HG03108 (cell line): ENCODE measurements around the gene ENTREP1.
"Not testable (repeated sequence)": the region's sequence is repeated elsewhere in the genome, so short reads cannot be mapped to it uniquely, and the experiment has no call there.

ENCODE experiments used
- ATAC-seq: cut with Tn5 transposase; IDR thresholded peaks from one replicate; pipeline ENCODE4 v1.9.1; 2021; ENCODE audit warnings: moderate library complexity; ENCODE audit not compliant: unreplicated experiment

Gene ENTREP1, protein sequence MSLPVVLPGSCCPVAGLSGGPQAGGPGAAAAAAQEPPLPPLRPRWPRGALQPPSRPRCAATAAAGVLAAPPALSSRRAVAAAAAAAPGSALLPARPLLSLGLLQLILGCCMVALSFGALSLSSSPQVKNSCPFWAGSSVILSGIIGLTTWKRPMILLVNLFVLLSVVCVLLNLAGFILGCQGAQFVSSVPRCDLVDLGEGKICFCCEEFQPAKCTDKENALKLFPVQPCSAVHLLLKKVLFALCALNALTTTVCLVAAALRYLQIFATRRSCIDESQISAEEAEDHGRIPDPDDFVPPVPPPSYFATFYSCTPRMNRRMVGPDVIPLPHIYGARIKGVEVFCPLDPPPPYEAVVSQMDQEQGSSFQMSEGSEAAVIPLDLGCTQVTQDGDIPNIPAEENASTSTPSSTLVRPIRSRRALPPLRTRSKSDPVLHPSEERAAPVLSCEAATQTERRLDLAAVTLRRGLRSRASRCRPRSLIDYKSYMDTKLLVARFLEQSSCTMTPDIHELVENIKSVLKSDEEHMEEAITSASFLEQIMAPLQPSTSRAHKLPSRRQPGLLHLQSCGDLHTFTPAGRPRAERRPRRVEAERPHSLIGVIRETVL

DNA sequence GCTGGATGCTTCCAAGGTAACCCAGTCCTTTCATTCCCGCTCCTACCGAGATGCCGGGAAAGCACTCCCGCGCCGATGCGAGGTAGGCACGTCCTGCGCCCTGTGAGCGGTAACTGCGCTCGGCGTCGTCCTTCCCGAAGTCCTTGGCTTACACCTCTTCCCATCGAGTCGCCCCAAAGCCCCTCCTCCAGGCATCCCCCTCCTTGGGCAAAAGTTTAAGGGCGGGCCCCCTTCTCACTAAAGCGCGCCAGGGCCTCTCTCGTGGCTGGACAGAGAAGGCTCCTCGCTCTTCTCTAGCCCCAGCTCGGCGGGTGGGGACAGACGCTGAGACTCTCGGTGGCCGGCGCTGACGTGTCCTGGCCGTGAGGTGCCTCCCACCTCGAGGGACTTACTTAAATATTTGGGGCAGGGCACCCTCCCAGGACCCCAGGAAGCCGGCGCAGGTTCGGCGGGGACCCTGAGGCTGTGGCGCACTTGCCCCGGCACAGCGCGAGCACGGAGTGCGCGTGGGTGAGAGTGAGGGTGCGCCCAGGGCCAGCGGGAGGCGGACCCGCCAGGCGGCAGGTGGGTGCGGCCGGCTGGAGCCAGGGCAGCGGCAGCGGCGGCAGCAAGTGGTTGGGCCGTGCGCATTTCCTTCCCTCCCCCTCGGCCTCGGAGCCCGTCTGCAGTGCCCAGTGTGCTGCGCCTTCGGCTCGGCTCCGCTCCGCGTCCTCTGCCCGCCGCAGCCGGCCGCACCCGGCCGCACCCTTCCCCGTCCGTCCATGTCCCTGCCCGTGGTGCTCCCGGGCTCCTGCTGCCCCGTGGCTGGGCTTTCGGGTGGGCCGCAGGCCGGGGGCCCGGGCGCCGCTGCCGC, at the start of gene ENTREP1:
ENTREP1 (plus strand) TSS at position 667 of the 853 bp plus-strand sequence; CDS start at position 762, 95 bp downstream.
- peak; percentile 65 for ATAC-seq

DNA sequence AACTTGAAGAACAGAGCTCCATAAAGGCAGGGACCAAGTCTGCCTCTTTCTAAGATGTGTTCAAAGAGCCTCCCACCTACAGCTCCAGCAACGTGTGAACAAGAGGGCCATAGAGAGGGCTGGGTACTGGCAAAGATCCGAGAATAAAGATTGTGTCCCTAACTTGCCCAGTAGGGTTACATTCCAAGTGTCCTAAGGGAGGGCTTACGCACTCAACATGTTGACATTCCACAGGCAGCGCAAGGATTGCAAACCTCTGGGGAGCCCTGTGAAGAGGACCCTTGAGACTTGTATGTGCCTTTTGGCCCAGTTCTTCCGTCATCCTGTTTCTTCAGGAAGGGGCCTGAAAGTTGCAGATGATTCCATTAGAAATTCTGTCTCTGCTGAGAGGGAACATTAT, 48.2 kb upstream of the ENTREP1 start:
- no peak for ATAC-seq

DNA sequence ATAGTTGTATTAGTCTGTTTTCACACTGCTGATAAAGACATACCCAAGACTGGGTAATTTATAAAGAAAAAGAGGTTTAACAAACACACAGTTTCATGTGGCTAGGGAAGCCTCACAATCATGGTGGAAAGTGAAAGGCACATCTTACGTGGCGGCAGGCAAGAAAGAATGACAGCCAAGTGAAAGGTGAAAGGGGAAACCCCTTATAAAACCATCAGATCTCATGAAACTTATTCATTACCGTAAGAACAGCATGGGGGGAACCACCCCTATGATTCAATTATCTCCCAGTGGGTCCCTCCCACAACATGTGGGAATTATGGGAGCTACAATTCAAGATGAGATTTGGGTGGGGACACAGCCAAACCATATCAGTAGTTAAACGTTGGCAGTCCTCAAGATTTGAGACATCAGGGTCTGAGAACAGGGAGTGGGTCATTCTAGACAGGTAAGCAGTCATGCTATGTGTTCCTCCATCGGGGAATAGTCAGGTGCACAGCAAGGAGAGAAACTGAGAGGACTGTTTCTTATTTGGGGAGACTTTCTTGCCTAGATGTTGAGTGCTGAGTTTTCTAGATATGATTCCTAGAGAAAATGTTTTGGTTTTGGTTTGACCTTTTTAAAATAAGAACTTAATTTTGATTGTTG, 45.8 kb upstream of the ENTREP1 start:
- no peak for ATAC-seq

DNA sequence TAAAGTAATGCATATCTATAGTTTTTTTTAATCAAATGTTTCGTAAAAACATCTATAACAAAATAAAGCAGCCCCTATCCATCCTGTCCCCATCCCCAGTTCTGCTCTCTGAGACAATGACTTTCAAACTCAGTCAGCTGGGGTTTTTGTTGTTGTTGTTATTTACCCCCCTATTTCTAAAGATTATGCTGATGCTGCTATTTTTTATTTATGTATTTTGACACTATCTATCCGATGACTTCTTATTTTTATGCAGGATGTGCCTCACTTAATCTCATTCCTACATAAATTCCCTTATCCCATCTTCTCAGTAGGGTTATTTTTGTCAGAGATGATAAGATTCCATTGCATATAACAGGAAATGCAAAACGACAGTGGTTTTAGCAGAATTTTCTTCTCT, 45.3 kb upstream of the ENTREP1 start:
- no peak for ATAC-seq

DNA sequence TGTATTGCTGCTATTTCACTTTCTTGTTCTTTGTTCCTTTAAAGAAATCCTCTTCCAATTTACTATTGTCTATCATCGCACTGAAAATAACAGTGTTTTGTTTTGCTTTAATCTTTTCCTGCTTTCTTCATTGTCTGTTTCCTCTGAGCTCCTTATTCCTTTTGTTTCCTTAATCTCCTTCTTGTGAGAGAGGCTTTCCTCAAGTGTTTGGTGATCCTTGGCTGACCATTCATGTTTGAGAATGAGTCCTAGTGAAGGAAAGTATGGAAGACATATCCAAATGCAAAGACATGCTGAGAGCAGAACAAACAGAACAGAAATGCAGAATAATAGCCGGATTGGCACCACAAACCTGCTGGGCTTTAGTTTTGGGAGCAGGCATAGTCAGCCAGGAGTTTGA, 42.0 kb upstream of the ENTREP1 start:
- ATAC-seq: no peak

GRCh38 chr9:69292078-69292477, 32.9 kb upstream of the ENTREP1 start:
- no peak for ATAC-seq

DNA sequence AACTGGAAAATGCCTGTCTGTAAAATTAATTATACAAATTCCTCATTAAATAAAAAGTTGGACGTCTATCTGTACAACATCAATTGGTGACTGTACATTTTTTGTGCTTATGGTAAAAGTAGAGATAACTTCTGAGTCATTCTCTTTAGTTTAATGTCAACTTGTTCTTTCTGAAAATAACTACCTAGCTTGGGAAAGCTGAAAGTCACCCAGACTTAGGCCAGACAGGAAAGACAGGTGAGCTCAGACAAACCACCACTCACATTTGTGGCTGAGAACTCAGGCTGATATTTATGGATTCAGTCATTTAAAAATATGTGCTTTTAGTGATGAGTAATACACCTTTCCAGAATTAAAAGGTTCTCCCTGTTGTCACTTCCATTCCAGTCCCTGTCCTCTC, 31.9 kb upstream of the ENTREP1 start:
- ATAC-seq: no peak

GRCh38 chr9:69295872-69296552, 29.0 kb upstream of the ENTREP1 start:
- ATAC-seq: no peak

GRCh38 chr9:69297300-69297980, 27.6 kb upstream of the ENTREP1 start:
- ATAC-seq: no peak

DNA sequence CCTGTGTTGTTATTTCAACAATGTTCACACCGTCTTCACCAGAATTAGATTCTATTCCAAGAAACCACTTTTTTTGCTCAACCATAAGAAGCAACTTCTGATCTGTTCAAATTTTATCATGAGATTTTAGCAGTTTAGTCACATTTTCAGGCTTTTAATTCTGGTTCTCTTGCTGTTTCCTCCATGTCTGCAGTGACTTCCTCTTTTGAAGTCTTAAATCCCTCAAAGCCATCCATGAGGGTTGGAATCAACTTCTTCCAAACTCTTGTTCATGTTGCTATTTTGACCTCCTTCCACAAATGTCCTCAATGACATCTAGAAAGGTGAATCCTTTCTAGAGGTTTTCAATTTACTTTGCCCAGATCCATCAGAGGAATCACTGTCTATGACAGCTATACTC, 25.7 kb upstream of the ENTREP1 start:
- ATAC-seq: no peak

DNA sequence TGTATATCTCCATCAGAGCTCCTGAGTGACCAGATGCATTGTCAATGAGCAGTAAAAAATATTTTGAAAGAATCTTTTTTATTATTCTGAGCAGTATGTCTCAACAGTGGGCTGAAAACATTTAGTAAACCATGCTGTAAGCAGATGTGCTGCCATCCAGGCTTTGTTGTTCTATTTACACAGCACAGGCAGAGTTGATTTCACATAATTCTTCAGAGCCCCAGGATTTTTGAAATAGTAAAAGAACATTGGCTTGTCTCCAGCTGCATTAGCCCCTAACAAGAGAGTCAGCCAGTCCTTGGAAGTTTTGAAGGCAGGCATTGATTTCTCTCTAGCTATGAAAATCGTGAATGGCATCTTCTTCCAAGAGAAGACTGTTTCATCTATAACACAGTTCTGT, 25.2 kb upstream of the ENTREP1 start:
- no peak for ATAC-seq

GRCh38 chr9:69303331-69303730, 21.7 kb upstream of the ENTREP1 start:
- ATAC-seq: no peak

DNA sequence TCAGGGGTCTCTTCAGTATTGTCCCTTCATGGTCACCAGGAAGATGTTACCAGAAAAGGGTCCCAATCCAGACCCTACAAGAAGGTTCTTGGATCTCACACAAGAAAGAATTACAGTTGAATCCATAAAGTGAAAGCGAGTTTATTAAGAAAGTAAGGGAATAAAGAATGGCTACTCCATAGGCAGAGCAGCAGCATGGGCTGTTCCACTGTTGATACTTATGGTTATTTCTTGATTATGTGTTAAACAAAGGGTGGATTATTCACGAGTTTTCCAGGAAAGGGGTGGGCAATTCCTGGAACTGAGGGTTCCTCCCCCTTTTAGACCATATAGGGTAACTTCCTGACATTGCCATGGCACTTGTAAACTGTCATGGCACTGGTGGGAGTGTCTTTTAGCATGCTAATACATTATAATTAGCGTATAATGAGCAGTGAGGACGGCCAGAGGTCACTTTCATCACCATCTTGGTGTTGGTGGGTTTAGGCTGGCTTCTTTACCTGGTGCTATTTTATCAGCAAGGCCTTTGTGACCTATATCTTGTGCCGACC, 18.0 kb upstream of the ENTREP1 start:
- ATAC-seq: not testable (repeated sequence)

- ATAC-seq: no peak
Measured at GRCh38 chr9:69307446-69308205, 17.4 kb upstream of the ENTREP1 start.

GRCh38 chr9:69308206-69308931, 16.6 kb upstream of the ENTREP1 start:
- no peak for ATAC-seq

- no peak for ATAC-seq
Measured at GRCh38 chr9:69313175-69313574, 11.8 kb upstream of the ENTREP1 start.

GRCh38 chr9:69314547-69314946, 10.5 kb upstream of the ENTREP1 start:
- no peak for ATAC-seq

GRCh38 chr9:69317081-69317480, 7.9 kb upstream of the ENTREP1 start:
- ATAC-seq: no peak
